NCI-H146 (cell line): ENCODE measurements around the gene TSHZ2.

Source experiments
- DNase-seq: peaks from one replicate; lab custom pipeline; 2025; lab: John Stamatoyannopoulos, UW

The TSHZ2 gene

GRCh38 chr20:53028337-53029007, 56.3 kb downstream of the TSHZ2 start:
- DNase-seq, result no peak

GRCh38 chr20:53030061-53030460, 57.9 kb downstream of the TSHZ2 start:
- no peak for DNase-seq

GRCh38 chr20:53032046-53032445, 59.9 kb downstream of the TSHZ2 start:
- no peak for DNase-seq

- DNase-seq, result no peak
Measured at GRCh38 chr20:53032478-53032932, 60.3 kb downstream of the TSHZ2 start.

- DNase-seq, result no peak
Measured at GRCh38 chr20:53033176-53033575, 61.0 kb downstream of the TSHZ2 start.

- DNase-seq, result peak; percentile 50
Measured at GRCh38 chr20:53034899-53035298, 62.7 kb downstream of the TSHZ2 start.

- DNase-seq, result no peak
Measured at GRCh38 chr20:53036992-53037391, 64.8 kb downstream of the TSHZ2 start.

- DNase-seq, result no peak
Measured at GRCh38 chr20:53037621-53038020, 65.5 kb downstream of the TSHZ2 start.

GRCh38 chr20:53038299-53038698, 66.1 kb downstream of the TSHZ2 start:
- DNase-seq, result no peak

- DNase-seq, result peak; percentile 88
Measured at GRCh38 chr20:53040693-53041589, 68.8 kb downstream of the TSHZ2 start.

GRCh38 chr20:53042521-53042920, 70.4 kb downstream of the TSHZ2 start:
- no peak for DNase-seq

GRCh38 chr20:53044296-53044695, 72.1 kb downstream of the TSHZ2 start:
- DNase-seq, result no peak

GRCh38 chr20:53045941-53046340, 73.8 kb downstream of the TSHZ2 start:
- DNase-seq, result no peak

- DNase-seq, result no peak
Measured at GRCh38 chr20:53047203-53047602, 75.0 kb downstream of the TSHZ2 start.

- no peak for DNase-seq
Measured at GRCh38 chr20:53048387-53048786, 76.2 kb downstream of the TSHZ2 start.

GRCh38 chr20:53050338-53050737, 78.2 kb downstream of the TSHZ2 start:
- DNase-seq, result no peak

GRCh38 chr20:53052380-53052779, 80.2 kb downstream of the TSHZ2 start:
- no peak for DNase-seq

- DNase-seq, result no peak
Measured at GRCh38 chr20:53053595-53053994, 81.4 kb downstream of the TSHZ2 start.

- no peak for DNase-seq
Measured at GRCh38 chr20:53055367-53056067, 83.4 kb downstream of the TSHZ2 start.

- DNase-seq, result no peak
Measured at GRCh38 chr20:53057579-53057978, 85.4 kb downstream of the TSHZ2 start.

GRCh38 chr20:53059848-53060247, 87.7 kb downstream of the TSHZ2 start:
- DNase-seq, result no peak
